Sigmoid colon (tissue), 7 donors: ENCODE measurements around the gene GBX1. TPM values are rescaled to one million over a fixed set of nuclear protein-coding genes. Genes with fewer than 3 reads are reported as not detected.

ENCODE experiments used
- DNase-seq: peaks from one replicate; pipeline ENCODE4 v3.0.0-alpha.2; 2019
- H3K27ac ChIP-seq, 4 donors: fragments of 200-600 bp; sonication (generic); one replicate each; pipeline ENCODE4 v1.5.1; 2016 to 2019; ENCODE audit warnings: mild to moderate bottlenecking in 1 of 4
- H3K27me3 ChIP-seq, 3 donors: fragments of 200-600 bp; sonication (generic); one replicate each; pipeline ENCODE4 v1.5.1; 2019; ENCODE audit warnings: mild to moderate bottlenecking in 1 of 3
- H3K36me3 ChIP-seq, 4 donors: fragments of 200-600 bp; sonication (generic); one replicate each; pipeline ENCODE4 v1.5.1; 2016 to 2019
- H3K4me1 ChIP-seq, 4 donors: fragments of 200-600 bp; sonication (generic); one replicate each; pipeline ENCODE4 v1.5.1; 2017 to 2019
- H3K4me3 ChIP-seq, 4 donors: fragments of 200-600 bp; sonication (generic); one replicate each; pipeline ENCODE4 v1.5.1; 2017 to 2019; ENCODE audit warnings: mild to moderate bottlenecking in 2 of 4, moderate library complexity in 1 of 4
- H3K9me3 ChIP-seq, 4 donors: fragments of 200-600 bp in 3 of 4; sonication (generic) in 3 of 4; one replicate each; pipeline versions ENCODE4 v1.5.1 to v1.6.1; 2013 to 2019
- EP300 ChIP-seq, 4 donors: sonication (generic); formaldehyde crosslinking; IDR thresholded peaks; one replicate each; pipeline ENCODE4 v1.6.1; 2017; ENCODE audit warnings: antibody characterized with exemption in 4 of 4
- POLR2A ChIP-seq, 2 donors: fragments of 450-650 bp; IDR thresholded peaks; one replicate each; pipeline ENCODE4 v1.6.1; 2016; ENCODE audit warnings: antibody characterized with exemption in 2 of 2, mild to moderate bottlenecking in 2 of 2, moderate library complexity in 2 of 2
- POLR2AphosphoS5 ChIP-seq, 4 donors: sonication (generic); formaldehyde crosslinking; IDR thresholded peaks; one replicate each; pipeline ENCODE4 v1.6.1; 2017; ENCODE audit warnings: antibody characterized with exemption in 4 of 4
- WGBS, 2 donors: extraction: QIAGEN DNeasy Blood & Tissue Kit; methylation state at CpG; one replicate each; pipeline ENCODE4 v1.1.7; 2013; 5-methylcytosine and 5-hydroxymethylcytosine counted together
- intact Hi-C: fragments of 100-400 bp; cut with DNase I; formaldehyde crosslinking; loops from one replicate; pipeline ENCODE4 v1.15.1; 2023
- polyA plus RNA-seq, 3 donors: library from polyadenylated mRNA; stranded (reverse); fragments of 200-250 nt; gene quantifications; one replicate each; pipeline ENCODE4 v1.2.3, GENCODE V29; 2013
- total RNA-seq, 4 donors: library from RNA; depleted of rRNA; stranded (reverse); fragments of >200 nt; gene quantifications; one replicate each; pipeline ENCODE4 v1.1.0, GENCODE V29; 2016
- TF ChIP-seq, protein P1 (sequence below), 4 experiments: fragments of 450-650 bp in 3 of 4; fragments of 200-600 bp in 1 of 4; IDR thresholded peaks; one replicate each; pipeline ENCODE4 v1.5.1; 2016 to 2019; ENCODE audit warnings: antibody characterized with exemption in 4 of 4, mild to moderate bottlenecking in 3 of 4, moderate library complexity in 2 of 4
- donor health status: healthy with polysubstance abuse.
- donor health status: Bipolar disorder and iron deficiency.
- donor health status: healthy.

GBX1 gene
- total and polyA plus RNA-seq, 7 donors: not detected

DNA sequence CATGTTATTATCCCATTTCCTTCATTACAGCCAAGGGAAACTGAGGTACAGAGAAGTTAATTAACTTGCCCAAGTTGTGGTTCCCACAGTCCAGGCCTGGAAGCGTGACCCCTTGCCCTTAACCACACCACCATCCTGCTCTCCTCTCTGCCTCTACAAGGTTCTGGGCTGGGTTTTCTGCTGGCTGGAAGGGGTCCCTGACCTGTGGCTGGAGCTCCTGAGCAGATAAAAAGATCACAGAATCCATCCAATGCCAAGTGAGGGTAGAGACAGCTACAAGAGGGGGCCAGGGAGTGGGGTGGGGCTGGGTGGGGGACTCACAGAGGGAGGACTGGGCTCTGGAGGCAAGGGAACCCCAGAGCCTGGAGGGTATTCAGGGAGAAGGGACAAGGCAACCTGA, 9.8 kb upstream of the GBX1 start:
- H3K4me3 ChIP-seq: no peak overlapping the region
- H3K36me3 ChIP-seq: no peaks in the 10 kb centered on the region
- H3K27ac ChIP-seq: no peak overlapping the region
- H3K4me1 ChIP-seq: peaks cover 0 to 5% (median 0%) of the 10 kb centered on the region in 4 donors
- DNase-seq: no peak
- no peaks in the 10 kb centered on the region for H3K9me3 ChIP-seq
- intact Hi-C loops: no loop called here
- peaks cover 6 to 60% (median 26%) of the 10 kb centered on the region in 3 donors for H3K27me3 ChIP-seq
- no peak for TF ChIP-seq POLR2A (IDR thresholded peaks at IDR 0.05)
- no peak for TF ChIP-seq EP300 (IDR thresholded peaks at IDR 0.05)
- TF ChIP-seq, protein P1, sequence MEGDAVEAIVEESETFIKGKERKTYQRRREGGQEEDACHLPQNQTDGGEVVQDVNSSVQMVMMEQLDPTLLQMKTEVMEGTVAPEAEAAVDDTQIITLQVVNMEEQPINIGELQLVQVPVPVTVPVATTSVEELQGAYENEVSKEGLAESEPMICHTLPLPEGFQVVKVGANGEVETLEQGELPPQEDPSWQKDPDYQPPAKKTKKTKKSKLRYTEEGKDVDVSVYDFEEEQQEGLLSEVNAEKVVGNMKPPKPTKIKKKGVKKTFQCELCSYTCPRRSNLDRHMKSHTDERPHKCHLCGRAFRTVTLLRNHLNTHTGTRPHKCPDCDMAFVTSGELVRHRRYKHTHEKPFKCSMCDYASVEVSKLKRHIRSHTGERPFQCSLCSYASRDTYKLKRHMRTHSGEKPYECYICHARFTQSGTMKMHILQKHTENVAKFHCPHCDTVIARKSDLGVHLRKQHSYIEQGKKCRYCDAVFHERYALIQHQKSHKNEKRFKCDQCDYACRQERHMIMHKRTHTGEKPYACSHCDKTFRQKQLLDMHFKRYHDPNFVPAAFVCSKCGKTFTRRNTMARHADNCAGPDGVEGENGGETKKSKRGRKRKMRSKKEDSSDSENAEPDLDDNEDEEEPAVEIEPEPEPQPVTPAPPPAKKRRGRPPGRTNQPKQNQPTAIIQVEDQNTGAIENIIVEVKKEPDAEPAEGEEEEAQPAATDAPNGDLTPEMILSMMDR (IDR thresholded peaks at IDR 0.05): no peak
- no peak for TF ChIP-seq POLR2AphosphoS5 (IDR thresholded peaks at IDR 0.05)
- WGBS, 2 donors: 88 to 93% methylated on average over 1 of the region's 1 CpG

- intact Hi-C loops: no loop called here
- WGBS, 2 donors: 89 to 92% methylated on average over 9 of the region's 9 CpGs
- H3K9me3 ChIP-seq: no peaks in the 10 kb centered on the region
- TF ChIP-seq POLR2A (IDR thresholded peaks at IDR 0.05) (no peak), EP300 (IDR thresholded peaks at IDR 0.05) (no peak), POLR2AphosphoS5 (IDR thresholded peaks at IDR 0.05) (no peak)
- TF ChIP-seq, protein P1 (IDR thresholded peaks at IDR 0.05): no peak
- DNase-seq: no peak
- no peak overlapping the region for H3K27ac ChIP-seq
- H3K4me1 ChIP-seq: peaks cover 0 to 5% (median 0%) of the 10 kb centered on the region in 4 donors
- no peak overlapping the region for H3K4me3 ChIP-seq
- H3K36me3 ChIP-seq: no peaks in the 10 kb centered on the region
- H3K27me3 ChIP-seq: peaks cover 6 to 60% (median 26%) of the 10 kb centered on the region in 3 donors
Observed at GRCh38 chr7:151176401-151176800, 8.9 kb upstream of the GBX1 start.

DNA sequence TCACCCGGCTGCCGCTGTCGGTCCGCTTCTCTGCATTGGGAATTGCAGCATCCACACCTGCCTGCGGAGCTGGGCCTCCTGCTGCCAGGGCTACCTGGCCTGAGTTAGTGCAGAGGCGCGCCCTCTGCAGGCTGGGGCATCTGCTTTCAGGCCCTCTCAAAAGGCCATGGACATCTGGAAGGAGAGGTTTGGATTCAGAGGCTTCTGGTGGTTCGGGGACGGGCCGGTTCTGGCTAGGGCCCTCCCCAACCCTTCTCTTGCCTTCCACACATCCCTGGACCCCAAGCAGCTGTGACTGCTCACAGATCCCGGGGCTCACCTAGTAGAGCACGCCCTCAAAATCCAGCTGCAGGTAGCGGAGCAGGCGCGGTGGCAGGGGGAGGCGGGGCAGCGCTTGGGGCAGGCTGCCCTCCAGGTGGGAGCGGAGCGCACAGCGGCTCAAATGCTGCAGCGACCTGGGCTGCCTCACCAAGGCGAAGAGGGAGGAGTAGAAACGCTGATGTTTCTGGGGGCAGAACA, 8.4 kb upstream of the GBX1 start:
- peaks cover 0 to 5% (median 0%) of the 10 kb centered on the region in 4 donors for H3K4me1 ChIP-seq
- peaks cover 6 to 56% (median 26%) of the 10 kb centered on the region in 3 donors for H3K27me3 ChIP-seq
- no peak for DNase-seq
- H3K36me3 ChIP-seq: no peaks in the 10 kb centered on the region
- H3K9me3 ChIP-seq: no peaks in the 10 kb centered on the region
- intact Hi-C loops: no loop called here
- no peak overlapping the region for H3K4me3 ChIP-seq
- no peak for TF ChIP-seq POLR2AphosphoS5 (IDR thresholded peaks at IDR 0.05)
- TF ChIP-seq EP300 (IDR thresholded peaks at IDR 0.05): no peak
- no peak for TF ChIP-seq POLR2A (IDR thresholded peaks at IDR 0.05)
- TF ChIP-seq, protein P1 (IDR thresholded peaks at IDR 0.05): no peak
- WGBS, 2 donors: 64 to 77% methylated on average over 23 of the region's 23 CpGs
- no peak overlapping the region for H3K27ac ChIP-seq

DNA sequence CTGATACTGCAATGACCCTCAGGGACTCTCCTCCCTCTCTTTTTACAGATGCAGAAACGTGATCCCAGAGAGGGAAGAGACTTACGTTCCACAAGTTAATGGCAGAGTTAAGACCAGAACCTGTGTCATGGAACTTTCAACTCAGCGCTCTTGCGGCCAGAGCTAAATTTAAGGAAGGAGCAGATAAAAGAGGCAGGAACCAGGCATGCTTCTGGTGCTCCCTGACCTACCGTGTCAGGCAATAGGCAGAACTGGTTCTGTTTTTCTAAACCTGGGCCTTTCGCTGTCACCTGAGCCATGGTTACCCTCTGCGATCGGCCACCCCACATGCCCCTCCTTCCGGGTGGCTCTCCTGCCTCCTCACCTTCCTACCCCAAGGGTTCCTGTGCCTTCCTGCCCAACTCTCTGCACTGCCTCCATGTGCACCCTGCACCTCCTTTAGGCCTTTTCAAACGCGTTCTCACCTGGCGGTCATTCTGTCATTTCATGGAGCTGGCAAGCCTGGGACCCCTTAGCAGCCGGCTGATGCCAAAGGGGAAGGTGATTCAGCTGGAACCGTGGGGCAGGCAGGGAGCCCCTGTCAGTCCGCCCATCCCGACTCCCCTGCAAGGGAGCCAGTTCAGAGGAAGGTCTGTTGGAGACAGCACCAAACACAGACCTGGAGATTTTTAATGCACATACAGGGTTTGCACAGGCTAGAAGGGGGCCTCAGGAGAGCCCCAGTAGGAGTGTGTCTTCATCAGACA, 7.7 kb upstream of the GBX1 start:
- Histone ChIP-seq H3K27ac (no peak overlapping the region), H3K4me1 (peaks cover 0 to 5% (median 0%) of the 10 kb centered on the region in 4 donors), H3K27me3 (peaks cover 6 to 55% (median 26%) of the 10 kb centered on the region in 3 donors), H3K4me3 (no peak overlapping the region), H3K9me3 (no peaks in the 10 kb centered on the region), H3K36me3 (no peaks in the 10 kb centered on the region)
- TF ChIP-seq, protein P1 (IDR thresholded peaks at IDR 0.05): no peak
- TF ChIP-seq POLR2A (IDR thresholded peaks at IDR 0.05) (no peak), POLR2AphosphoS5 (IDR thresholded peaks at IDR 0.05) (no peak), EP300 (IDR thresholded peaks at IDR 0.05) (no peak)
- 82 to 83% methylated on average over 16 of the region's 16 CpGs for WGBS, 2 donors
- DNase-seq: no peak
- intact Hi-C loops: no loop called here
